ENCODE results near the gene MRTFA. TPM values are rescaled to one million over a fixed set of nuclear protein-coding genes. Genes with fewer than 3 reads are reported as not detected.

Gene MRTFA
- total RNA-seq, 1 donor from 2014 or later = 48.9 TPM

- Mint-ChIP-seq H3K4me3 (ENCODE audit: low read depth) (no peak overlapping the region), H3K27me3 (ENCODE audit: low read depth) (no peaks in the 10 kb centered on the region), H3K4me1 (ENCODE audit: low read depth) (peaks cover 23% of the 10 kb centered on the region), H3K9me3 (no peaks in the 10 kb centered on the region), H3K36me3 (ENCODE audit: low read depth) (peaks cover 8% of the 10 kb centered on the region), H3K27ac (no peak overlapping the region)
- intact Hi-C loops (cut with micrococcal nuclease) = loop anchor here (2.0 to 5.0 kb wide), 2 partner anchors 20 to 36 kb away; no protein-coding TSS in a partner anchor
- DNase-seq (ENCODE audit: low spot score) = no peak
Observed at GRCh38 chr22:40498420-40499208, 137.9 kb downstream of the MRTFA start.

GRCh38 chr22:40493441-40493840 lies 143.1 kb downstream of the MRTFA start:
- Mint-ChIP-seq H3K27ac (no peak overlapping the region), H3K4me1 (ENCODE audit: low read depth) (peaks cover 22% of the 10 kb centered on the region), H3K27me3 (ENCODE audit: low read depth) (no peaks in the 10 kb centered on the region), H3K36me3 (ENCODE audit: low read depth) (peaks cover 6% of the 10 kb centered on the region), H3K4me3 (ENCODE audit: low read depth) (no peak overlapping the region), H3K9me3 (no peaks in the 10 kb centered on the region)
- no peak for DNase-seq (ENCODE audit: low spot score)
- intact Hi-C loops (cut with micrococcal nuclease) = no loop called here

- no peak for DNase-seq (ENCODE audit: low spot score)
- Mint-ChIP-seq H3K4me3 (ENCODE audit: low read depth) (no peak overlapping the region), H3K36me3 (ENCODE audit: low read depth) (peaks cover 6% of the 10 kb centered on the region), H3K27me3 (ENCODE audit: low read depth) (no peaks in the 10 kb centered on the region), H3K4me1 (ENCODE audit: low read depth) (peaks cover 23% of the 10 kb centered on the region), H3K27ac (no peak overlapping the region), H3K9me3 (no peaks in the 10 kb centered on the region)
- intact Hi-C loops (cut with micrococcal nuclease) = no loop called here
Observed at GRCh38 chr22:40491990-40492631, 144.4 kb downstream of the MRTFA start.

- Mint-ChIP-seq H3K27me3 (ENCODE audit: low read depth) (no peaks in the 10 kb centered on the region), H3K4me1 (ENCODE audit: low read depth) (peaks cover 25% of the 10 kb centered on the region), H3K4me3 (ENCODE audit: low read depth) (no peak overlapping the region), H3K27ac (no peak overlapping the region), H3K36me3 (ENCODE audit: low read depth) (peaks cover 6% of the 10 kb centered on the region), H3K9me3 (no peaks in the 10 kb centered on the region)
- intact Hi-C loops (cut with micrococcal nuclease) = loop anchor here (1.0 kb wide), 1 partner anchor 51 kb away; no protein-coding TSS in a partner anchor
- no peak for DNase-seq (ENCODE audit: low spot score)
Observed at GRCh38 chr22:40487663-40488249, 148.8 kb downstream of the MRTFA start.

- Mint-ChIP-seq H3K27me3 (ENCODE audit: low read depth) (no peaks in the 10 kb centered on the region), H3K4me3 (ENCODE audit: low read depth) (no peak overlapping the region), H3K4me1 (ENCODE audit: low read depth) (peaks cover 20% of the 10 kb centered on the region), H3K36me3 (ENCODE audit: low read depth) (peaks cover 7% of the 10 kb centered on the region), H3K27ac (no peak overlapping the region), H3K9me3 (no peaks in the 10 kb centered on the region)
- intact Hi-C loops (cut with micrococcal nuclease) = loop anchor here (1.0 kb wide), 1 partner anchor 51 kb away; no protein-coding TSS in a partner anchor
- DNase-seq (ENCODE audit: low spot score) = no peak
Observed at GRCh38 chr22:40486962-40487602, 149.4 kb downstream of the MRTFA start.

- H3K4me1 Mint-ChIP-seq (ENCODE audit: low read depth) = peaks cover 15% of the 10 kb centered on the region
- H3K27ac Mint-ChIP-seq = no peak overlapping the region
- no peaks in the 10 kb centered on the region for H3K9me3 Mint-ChIP-seq
- no peaks in the 10 kb centered on the region for H3K27me3 Mint-ChIP-seq (ENCODE audit: low read depth)
- no peak overlapping the region for H3K4me3 Mint-ChIP-seq (ENCODE audit: low read depth)
- peaks cover 4% of the 10 kb centered on the region for H3K36me3 Mint-ChIP-seq (ENCODE audit: low read depth)
- no peak for DNase-seq (ENCODE audit: low spot score)
- intact Hi-C loops (cut with micrococcal nuclease) = no loop called here
Observed at GRCh38 chr22:40485813-40486667, 150.5 kb downstream of the MRTFA start.

GRCh38 chr22:40484906-40485669 lies 151.4 kb downstream of the MRTFA start:
- Mint-ChIP-seq H3K4me3 (ENCODE audit: low read depth) (no peak overlapping the region), H3K4me1 (ENCODE audit: low read depth) (peaks cover 19% of the 10 kb centered on the region), H3K36me3 (ENCODE audit: low read depth) (peaks cover 4% of the 10 kb centered on the region), H3K27me3 (ENCODE audit: low read depth) (no peaks in the 10 kb centered on the region), H3K9me3 (no peaks in the 10 kb centered on the region), H3K27ac (no peak overlapping the region)
- no peak for DNase-seq (ENCODE audit: low spot score)
- intact Hi-C loops (cut with micrococcal nuclease) = no loop called here

GRCh38 chr22:40482886-40483285 lies 153.6 kb downstream of the MRTFA start:
- no peak overlapping the region for H3K4me3 Mint-ChIP-seq (ENCODE audit: low read depth)
- no peak for DNase-seq (ENCODE audit: low spot score)
- H3K9me3 Mint-ChIP-seq = no peaks in the 10 kb centered on the region
- no peaks in the 10 kb centered on the region for H3K27me3 Mint-ChIP-seq (ENCODE audit: low read depth)
- intact Hi-C loops (cut with micrococcal nuclease) = no loop called here
- peaks cover 28% of the 10 kb centered on the region for H3K4me1 Mint-ChIP-seq (ENCODE audit: low read depth)
- peaks cover 4% of the 10 kb centered on the region for H3K36me3 Mint-ChIP-seq (ENCODE audit: low read depth)
- H3K27ac Mint-ChIP-seq = no peak overlapping the region

GRCh38 chr22:40482391-40482790 lies 154.1 kb downstream of the MRTFA start:
- no peaks in the 10 kb centered on the region for H3K27me3 Mint-ChIP-seq (ENCODE audit: low read depth)
- no peak overlapping the region for H3K27ac Mint-ChIP-seq
- peaks cover 4% of the 10 kb centered on the region for H3K36me3 Mint-ChIP-seq (ENCODE audit: low read depth)
- intact Hi-C loops (cut with micrococcal nuclease) = no loop called here
- no peaks in the 10 kb centered on the region for H3K9me3 Mint-ChIP-seq
- H3K4me3 Mint-ChIP-seq (ENCODE audit: low read depth) = no peak overlapping the region
- no peak for DNase-seq (ENCODE audit: low spot score)
- peaks cover 30% of the 10 kb centered on the region for H3K4me1 Mint-ChIP-seq (ENCODE audit: low read depth)

GRCh38 chr22:40480996-40481395 lies 155.5 kb downstream of the MRTFA start:
- H3K4me1 Mint-ChIP-seq (ENCODE audit: low read depth) = peaks cover 29% of the 10 kb centered on the region
- peaks cover 4% of the 10 kb centered on the region for H3K36me3 Mint-ChIP-seq (ENCODE audit: low read depth)
- H3K4me3 Mint-ChIP-seq (ENCODE audit: low read depth) = no peak overlapping the region
- H3K9me3 Mint-ChIP-seq = no peaks in the 10 kb centered on the region
- no peaks in the 10 kb centered on the region for H3K27me3 Mint-ChIP-seq (ENCODE audit: low read depth)
- H3K27ac Mint-ChIP-seq = no peak overlapping the region
- intact Hi-C loops (cut with micrococcal nuclease) = no loop called here
- no peak for DNase-seq (ENCODE audit: low spot score)

- intact Hi-C loops (cut with micrococcal nuclease) = loop anchor here (2.0 kb wide), 1 partner anchor 43 kb away; no protein-coding TSS in a partner anchor
- Mint-ChIP-seq H3K27me3 (ENCODE audit: low read depth) (no peaks in the 10 kb centered on the region), H3K36me3 (ENCODE audit: low read depth) (peaks cover 4% of the 10 kb centered on the region), H3K4me1 (ENCODE audit: low read depth) (peaks cover 25% of the 10 kb centered on the region), H3K9me3 (no peaks in the 10 kb centered on the region), H3K27ac (no peak overlapping the region), H3K4me3 (ENCODE audit: low read depth) (no peak overlapping the region)
- DNase-seq (ENCODE audit: low spot score) = no peak
Observed at GRCh38 chr22:40479887-40480538, 156.5 kb downstream of the MRTFA start.
